ENCODE data around the gene RXRA.

GRCh38 chr9:134356496-134357470, 30.5 kb downstream of the RXRA start:
- TF ChIP-seq, protein P1, sequence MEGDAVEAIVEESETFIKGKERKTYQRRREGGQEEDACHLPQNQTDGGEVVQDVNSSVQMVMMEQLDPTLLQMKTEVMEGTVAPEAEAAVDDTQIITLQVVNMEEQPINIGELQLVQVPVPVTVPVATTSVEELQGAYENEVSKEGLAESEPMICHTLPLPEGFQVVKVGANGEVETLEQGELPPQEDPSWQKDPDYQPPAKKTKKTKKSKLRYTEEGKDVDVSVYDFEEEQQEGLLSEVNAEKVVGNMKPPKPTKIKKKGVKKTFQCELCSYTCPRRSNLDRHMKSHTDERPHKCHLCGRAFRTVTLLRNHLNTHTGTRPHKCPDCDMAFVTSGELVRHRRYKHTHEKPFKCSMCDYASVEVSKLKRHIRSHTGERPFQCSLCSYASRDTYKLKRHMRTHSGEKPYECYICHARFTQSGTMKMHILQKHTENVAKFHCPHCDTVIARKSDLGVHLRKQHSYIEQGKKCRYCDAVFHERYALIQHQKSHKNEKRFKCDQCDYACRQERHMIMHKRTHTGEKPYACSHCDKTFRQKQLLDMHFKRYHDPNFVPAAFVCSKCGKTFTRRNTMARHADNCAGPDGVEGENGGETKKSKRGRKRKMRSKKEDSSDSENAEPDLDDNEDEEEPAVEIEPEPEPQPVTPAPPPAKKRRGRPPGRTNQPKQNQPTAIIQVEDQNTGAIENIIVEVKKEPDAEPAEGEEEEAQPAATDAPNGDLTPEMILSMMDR (IDR thresholded peaks at IDR 0.05) = no peak
- no peak for TF ChIP-seq POLR2A (IDR thresholded peaks at IDR 0.05)
